ENCODE measurements around the gene APP. TPM values are rescaled to one million over a fixed set of nuclear protein-coding genes. Genes with fewer than 3 reads are reported as not detected.
"Not testable (repeated sequence)": the region's sequence is repeated elsewhere in the genome, so short reads cannot be mapped to it uniquely, and the experiment has no call there.

Gene APP
- total and polyA plus RNA-seq, 7 donors, result 71.7 to 355 (median 270) TPM

GRCh38 chr21:26131554-26131953 is 39.0 kb downstream of the APP start:
- H3K27me3 ChIP-seq, result no peaks in the 10 kb centered on the region
- H3K4me1 ChIP-seq, result peaks cover 0 to 33% (median 28%) of the 10 kb centered on the region in 4 donors
- H3K4me3 ChIP-seq, result no peak overlapping the region
- no peak for DNase-seq
- TF ChIP-seq POLR2A (IDR thresholded peaks at IDR 0.05) (no peak), POLR2AphosphoS5 (IDR thresholded peaks at IDR 0.05) (no peak), CTCF (IDR thresholded peaks at IDR 0.05) (no peak), EP300 (IDR thresholded peaks at IDR 0.05) (no peak)
- no peaks in the 10 kb centered on the region for H3K36me3 ChIP-seq
- H3K27ac ChIP-seq, result no peak overlapping the region
- H3K9me3 ChIP-seq, result no peaks in the 10 kb centered on the region
- intact Hi-C loops (cut with DNase I), result no loop called here
- WGBS, 2 donors, result 85 to 87% methylated on average over 3 of the region's 3 CpGs

- H3K9me3 ChIP-seq; H3K36me3 ChIP-seq; DNase-seq; intact Hi-C loops (cut with DNase I); H3K4me3 ChIP-seq; H3K27me3 ChIP-seq: not testable (repeated sequence)
- H3K4me1 ChIP-seq, result peaks cover 0 to 32% (median 28%) of the 10 kb centered on the region in 4 donors
- WGBS, 2 donors, result 88 to 89% methylated on average over 14 of the region's 14 CpGs
- H3K27ac ChIP-seq, result peak overlapping the region in 1 of 4 donors; percentile 58
Observed at GRCh38 chr21:26131053-26131452, 39.5 kb downstream of the APP start.

- WGBS, 2 donors, result 80 to 81% methylated on average over 4 of the region's 4 CpGs
- intact Hi-C loops (cut with DNase I), result no loop called here
- H3K4me1 ChIP-seq, result peaks cover 0 to 36% (median 35%) of the 10 kb centered on the region in 4 donors
- H3K9me3 ChIP-seq, result no peaks in the 10 kb centered on the region
- no peak for DNase-seq
- TF ChIP-seq CTCF (IDR thresholded peaks at IDR 0.05), result no peak
- no peak for TF ChIP-seq POLR2A (IDR thresholded peaks at IDR 0.05)
- TF ChIP-seq POLR2AphosphoS5 (IDR thresholded peaks at IDR 0.05), result no peak
- no peak for TF ChIP-seq EP300 (IDR thresholded peaks at IDR 0.05)
- H3K27me3 ChIP-seq, result no peaks in the 10 kb centered on the region
- peak overlapping the region in 1 of 4 donors; percentile 58 for H3K27ac ChIP-seq
- no peaks in the 10 kb centered on the region for H3K36me3 ChIP-seq
- no peak overlapping the region for H3K4me3 ChIP-seq
Observed at GRCh38 chr21:26130249-26130881, 40.2 kb downstream of the APP start.

- no peak overlapping the region for H3K4me3 ChIP-seq
- no peaks in the 10 kb centered on the region for H3K36me3 ChIP-seq
- DNase-seq, result no peak
- H3K9me3 ChIP-seq, result no peaks in the 10 kb centered on the region
- peak in 1 of 4 donors; percentile 23 for TF ChIP-seq POLR2AphosphoS5 (IDR thresholded peaks at IDR 0.05)
- no peak for TF ChIP-seq EP300 (IDR thresholded peaks at IDR 0.05)
- peaks cover 0 to 60% (median 57%) of the 10 kb centered on the region in 4 donors for H3K4me1 ChIP-seq
- peak overlapping the region; percentile 5 to 67 (median 32) for H3K27ac ChIP-seq
- WGBS, 2 donors, result 59 to 61% methylated on average over 6 of the region's 6 CpGs
- intact Hi-C loops (cut with DNase I), result no loop called here
- H3K27me3 ChIP-seq, result no peaks in the 10 kb centered on the region
Observed at GRCh38 chr21:26127918-26128317, 42.7 kb downstream of the APP start.

GRCh38 chr21:26127073-26127814 is 43.3 kb downstream of the APP start:
- Histone ChIP-seq H3K27me3 (no peaks in the 10 kb centered on the region), H3K27ac (peak overlapping the region; percentile 5 to 67 (median 32)), H3K36me3 (no peaks in the 10 kb centered on the region), H3K4me1 (peaks cover 0 to 67% (median 60%) of the 10 kb centered on the region in 4 donors), H3K4me3 (no peak overlapping the region), H3K9me3 (no peaks in the 10 kb centered on the region)
- intact Hi-C loops (cut with DNase I), result no loop called here
- 24 to 71% methylated on average over 1 of the region's 1 CpG for WGBS, 2 donors
- TF ChIP-seq POLR2AphosphoS5 (IDR thresholded peaks at IDR 0.05) (no peak), EP300 (IDR thresholded peaks at IDR 0.05) (no peak), CTCF (IDR thresholded peaks at IDR 0.05) (no peak)
- no peak for DNase-seq
